Nucleus accumbens (tissue), 56 donors: Measurements from ENCODE around the gene MLLT10.
"Not testable (repeated sequence)": the region's sequence is repeated elsewhere in the genome, so short reads cannot be mapped to it uniquely, and the experiment has no call there.

Experiments used
- DNase-seq, 56 donors: peaks; one replicate each; lab custom pipeline; 2025; lab: John Stamatoyannopoulos, UW

The MLLT10 gene

GRCh38 chr10:21625623-21626229, 91.7 kb downstream of the MLLT10 start:
- DNase-seq, result no peak

- no peak for DNase-seq
Observed at GRCh38 chr10:21626457-21627161, 92.6 kb downstream of the MLLT10 start.

GRCh38 chr10:21627331-21627730, 93.3 kb downstream of the MLLT10 start:
- no peak for DNase-seq

GRCh38 chr10:21628023-21628422, 94.0 kb downstream of the MLLT10 start:
- DNase-seq, result peak in 2 of 56 donors; percentile 2 to 3

- DNase-seq, result not testable (repeated sequence)
Observed at GRCh38 chr10:21628645-21629044, 94.6 kb downstream of the MLLT10 start.

- DNase-seq, result no peak
Observed at GRCh38 chr10:21634599-21635365, 100.8 kb downstream of the MLLT10 start.

- no peak for DNase-seq
Observed at GRCh38 chr10:21637795-21638194, 103.8 kb downstream of the MLLT10 start.

- no peak for DNase-seq
Observed at GRCh38 chr10:21638681-21639080, 104.6 kb downstream of the MLLT10 start.

- no peak for DNase-seq
Observed at GRCh38 chr10:21648040-21648439, 114.0 kb downstream of the MLLT10 start.

GRCh38 chr10:21649454-21649872, 115.4 kb downstream of the MLLT10 start:
- no peak for DNase-seq

GRCh38 chr10:21650353-21650752, 116.3 kb downstream of the MLLT10 start:
- DNase-seq, result no peak

GRCh38 chr10:21655236-21655635, 121.2 kb downstream of the MLLT10 start:
- DNase-seq, result no peak

- DNase-seq, result no peak
Observed at GRCh38 chr10:21655687-21656086, 121.7 kb downstream of the MLLT10 start.

- no peak for DNase-seq
Observed at GRCh38 chr10:21661087-21661486, 127.1 kb downstream of the MLLT10 start.

- no peak for DNase-seq
Observed at GRCh38 chr10:21661935-21662334, 127.9 kb downstream of the MLLT10 start.

- DNase-seq, result no peak
Observed at GRCh38 chr10:21662635-21663034, 128.6 kb downstream of the MLLT10 start.

GRCh38 chr10:21668831-21669230, 134.8 kb downstream of the MLLT10 start:
- no peak for DNase-seq

- DNase-seq, result no peak
Observed at GRCh38 chr10:21670391-21670790, 136.4 kb downstream of the MLLT10 start.

GRCh38 chr10:21673668-21674067, 139.6 kb downstream of the MLLT10 start:
- DNase-seq, result no peak

- peak in 3 of 56 donors; percentile 1 to 20 (median 7) for DNase-seq
Observed at GRCh38 chr10:21675157-21675796, 141.2 kb downstream of the MLLT10 start.

- DNase-seq, result no peak
Observed at GRCh38 chr10:21677551-21677950, 143.5 kb downstream of the MLLT10 start.
